BLaER1 (cell line): ENCODE measurements around the gene CCNY.
A peak's percentile ranks its signal among the peaks of the same experiment; 100 is the strongest.

Experiments
- H3K27ac ChIP-seq: shearing (Covaris generic); formaldehyde crosslinking; 2 replicates; pipeline ENCODE4 v1.8.1; 2022
- H3K27me3 ChIP-seq: shearing (Covaris generic); formaldehyde crosslinking; 2 replicates; pipeline ENCODE4 v1.8.1; 2022
- H3K36me3 ChIP-seq: shearing (Covaris generic); formaldehyde crosslinking; 2 replicates; pipeline ENCODE4 v1.8.1; 2022
- H3K4me1 ChIP-seq: shearing (Covaris generic); formaldehyde crosslinking; 2 replicates; pipeline ENCODE4 v1.8.1; 2022
- H3K4me2 ChIP-seq: shearing (Covaris generic); formaldehyde crosslinking; 2 replicates; pipeline ENCODE4 v1.8.1; 2022
- H3K4me3 ChIP-seq: shearing (Covaris generic); formaldehyde crosslinking; 2 replicates; pipeline ENCODE4 v1.8.1; 2022
- H3K9ac ChIP-seq: shearing (Covaris generic); formaldehyde crosslinking; 2 replicates; pipeline ENCODE4 v1.8.1; 2022
- H3K9me3 ChIP-seq: shearing (Covaris generic); formaldehyde crosslinking; 2 replicates; pipeline ENCODE4 v1.8.1; 2022
- H4K20me1 ChIP-seq: shearing (Covaris generic); formaldehyde crosslinking; 2 replicates; pipeline ENCODE4 v1.8.1; 2022
- Cebpa-rat ChIP-seq: shearing (Covaris generic); IDR thresholded peaks from 2 replicates; pipeline ENCODE4 v1.8.1; 2022

Gene CCNY

DNA sequence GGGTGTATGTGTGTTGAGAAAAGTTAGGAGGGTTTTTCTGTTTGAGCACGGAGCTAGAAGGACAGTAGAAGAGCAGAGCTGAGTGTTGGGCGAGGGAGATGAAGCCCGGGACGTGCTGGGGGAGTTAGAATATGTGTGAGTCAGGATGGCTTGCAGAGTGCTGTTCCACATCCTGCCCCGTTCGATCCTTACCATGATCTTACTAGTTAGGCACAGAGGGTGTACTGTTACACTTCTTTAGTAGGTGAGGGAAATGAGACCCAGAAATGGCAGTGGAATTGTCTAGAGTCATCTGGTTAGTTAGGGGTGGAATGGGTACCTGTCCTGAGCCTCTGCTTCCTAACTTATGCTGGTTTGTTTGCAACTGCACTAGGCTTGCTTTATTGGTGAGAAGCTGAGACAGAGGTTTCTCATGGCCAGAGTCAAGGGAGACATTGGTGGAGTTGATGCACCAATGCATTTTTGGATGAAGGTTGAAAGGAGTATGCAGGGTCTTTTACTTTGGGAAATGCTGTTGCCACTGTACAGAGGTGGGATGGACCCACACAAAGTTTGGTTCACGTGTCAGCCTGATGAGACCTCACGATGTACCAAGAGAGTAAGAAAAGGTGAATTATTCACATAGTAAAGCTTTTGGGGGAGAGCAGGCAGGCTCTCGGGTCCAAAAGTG is 42.4 kb downstream of the CCNY start:
- Histone ChIP-seq H3K27me3 (no peaks in the 10 kb centered on the region), H3K4me2 (peak overlapping the region; percentile 83), H3K36me3 (peaks cover 6% of the 10 kb centered on the region), H3K9ac (peak overlapping the region; percentile 72), H3K9me3 (peaks cover 5% of the 10 kb centered on the region; the same call in 1 of the 2 replicates), H3K4me3 (peak overlapping the region; percentile 48), H3K27ac (peak overlapping the region; percentile 82), H3K4me1 (peaks cover 86% of the 10 kb centered on the region), H4K20me1 (peaks cover 62% of the 10 kb centered on the region)
- no peak for TF ChIP-seq Cebpa-rat

DNA sequence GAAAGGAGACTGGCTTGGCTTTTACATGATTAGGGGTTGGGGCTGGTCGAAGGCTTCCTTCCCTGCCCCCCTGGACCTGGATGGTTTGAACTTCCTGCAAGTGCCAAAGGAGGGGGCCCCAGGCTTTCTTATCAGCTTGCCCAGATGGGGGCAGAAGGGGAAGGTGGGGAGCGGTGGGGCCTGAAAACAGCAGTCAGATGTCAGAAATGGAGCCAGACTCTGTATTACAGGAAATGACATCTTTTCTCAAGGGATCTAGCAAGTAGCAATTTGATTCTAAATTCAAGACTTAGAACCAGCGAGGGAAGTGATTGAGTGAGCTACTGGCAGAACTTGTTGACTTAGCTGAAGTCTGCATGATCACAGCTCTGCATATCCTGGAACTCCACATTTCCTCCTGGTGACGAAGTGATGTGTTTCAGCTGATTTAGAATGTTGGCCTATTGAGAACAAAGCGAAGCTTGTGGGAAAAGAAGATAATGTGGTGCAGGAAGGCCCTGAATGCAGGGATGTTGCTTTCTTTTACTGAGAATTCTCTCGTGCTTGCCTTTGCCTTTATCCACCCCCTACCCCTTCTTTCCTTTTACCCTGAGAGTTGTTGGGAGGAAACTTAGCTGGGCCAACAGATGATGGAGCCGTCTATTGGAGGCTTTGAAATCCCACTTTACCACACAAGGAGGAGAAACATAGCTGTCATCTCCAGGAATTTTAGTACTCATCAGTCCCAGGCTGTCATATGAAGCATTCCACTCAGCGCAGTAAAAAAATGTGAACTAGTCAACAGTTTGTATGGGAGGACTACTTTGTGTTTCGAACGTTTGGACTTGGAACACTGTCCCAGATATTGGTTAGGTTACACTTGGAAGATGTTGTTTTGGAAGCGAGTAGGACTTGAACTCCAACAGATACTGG is 43.2 kb downstream of the CCNY start:
- TF ChIP-seq Cebpa-rat: no peak
- Histone ChIP-seq H3K9ac (peak overlapping the region; percentile 72), H3K27ac (peak overlapping the region; percentile 82), H3K27me3 (no peaks in the 10 kb centered on the region), H4K20me1 (peaks cover 54% of the 10 kb centered on the region), H3K4me2 (peak overlapping the region; percentile 83), H3K4me1 (peaks cover 80% of the 10 kb centered on the region), H3K36me3 (peaks cover 8% of the 10 kb centered on the region), H3K4me3 (peak overlapping the region; percentile 48), H3K9me3 (peaks cover 8% of the 10 kb centered on the region)

DNA sequence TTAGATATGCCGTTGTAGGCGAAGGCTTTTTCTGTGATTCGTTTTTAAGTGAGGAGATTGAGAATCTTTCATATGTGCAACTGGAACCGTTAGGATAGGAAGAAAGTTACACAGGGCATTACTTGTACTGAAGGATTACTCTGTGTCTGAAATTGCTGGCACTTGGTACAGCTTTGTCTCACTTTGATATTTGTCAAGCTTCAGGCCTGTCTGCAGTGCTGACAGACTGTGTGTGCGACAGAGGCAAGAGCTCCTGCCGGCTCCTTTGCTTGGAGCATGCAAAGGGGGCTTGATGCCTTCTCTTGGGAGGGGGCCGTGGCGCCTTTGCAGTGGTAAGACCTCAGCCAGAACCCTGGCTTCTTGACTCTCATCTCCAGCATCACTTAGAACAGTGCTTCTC is 45.8 kb downstream of the CCNY start:
- Histone ChIP-seq H3K36me3 (peaks cover 18% of the 10 kb centered on the region), H4K20me1 (peaks cover 40% of the 10 kb centered on the region), H3K4me3 (no peak overlapping the region), H3K9me3 (peaks cover 26% of the 10 kb centered on the region), H3K27ac (peak overlapping the region; percentile 3; the same call in 1 of the 2 replicates), H3K4me2 (0 out of 2 replicates have a peak overlapping the region, but pooled peaks have one; percentile 2), H3K9ac (no peak overlapping the region), H3K4me1 (peaks cover 78% of the 10 kb centered on the region), H3K27me3 (no peaks in the 10 kb centered on the region)
- no peak for TF ChIP-seq Cebpa-rat

DNA sequence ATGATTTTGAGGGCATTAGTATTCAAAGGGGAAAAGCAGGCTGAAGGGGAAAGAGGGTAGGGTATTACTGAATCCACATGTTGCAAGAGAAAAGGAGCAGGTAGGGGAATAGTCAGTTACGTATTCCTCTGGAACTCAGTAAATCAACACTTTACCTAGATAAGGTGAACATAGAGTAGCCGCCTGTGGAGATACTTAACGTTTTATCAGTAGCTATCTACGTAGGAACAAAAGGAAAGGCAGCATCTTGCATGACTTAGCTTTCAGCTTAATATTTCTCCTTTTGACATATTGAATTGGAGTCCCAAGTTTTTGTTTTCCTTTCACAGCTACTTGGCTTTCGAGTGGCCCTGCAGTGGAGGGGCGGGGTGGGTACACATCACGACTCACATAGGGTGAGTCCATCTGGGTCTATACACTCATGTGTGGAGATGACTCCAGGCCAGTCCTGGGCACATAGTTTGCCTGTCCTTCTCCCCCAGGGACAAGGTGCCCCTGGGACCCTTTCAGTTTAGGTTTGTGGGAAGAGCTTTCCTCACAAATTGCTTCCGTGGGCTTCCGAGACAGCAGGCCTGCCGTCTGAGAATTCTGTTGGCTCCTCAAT is 48.1 kb downstream of the CCNY start:
- Histone ChIP-seq H3K27me3 (no peaks in the 10 kb centered on the region), H3K9ac (no peak overlapping the region), H4K20me1 (peaks cover 34% of the 10 kb centered on the region; the same call in 1 of the 2 replicates), H3K4me1 (peaks cover 68% of the 10 kb centered on the region), H3K4me2 (no peak overlapping the region), H3K4me3 (no peak overlapping the region), H3K36me3 (peaks cover 30% of the 10 kb centered on the region), H3K27ac (no peak overlapping the region), H3K9me3 (peaks cover 48% of the 10 kb centered on the region)
- no peak for TF ChIP-seq Cebpa-rat

DNA sequence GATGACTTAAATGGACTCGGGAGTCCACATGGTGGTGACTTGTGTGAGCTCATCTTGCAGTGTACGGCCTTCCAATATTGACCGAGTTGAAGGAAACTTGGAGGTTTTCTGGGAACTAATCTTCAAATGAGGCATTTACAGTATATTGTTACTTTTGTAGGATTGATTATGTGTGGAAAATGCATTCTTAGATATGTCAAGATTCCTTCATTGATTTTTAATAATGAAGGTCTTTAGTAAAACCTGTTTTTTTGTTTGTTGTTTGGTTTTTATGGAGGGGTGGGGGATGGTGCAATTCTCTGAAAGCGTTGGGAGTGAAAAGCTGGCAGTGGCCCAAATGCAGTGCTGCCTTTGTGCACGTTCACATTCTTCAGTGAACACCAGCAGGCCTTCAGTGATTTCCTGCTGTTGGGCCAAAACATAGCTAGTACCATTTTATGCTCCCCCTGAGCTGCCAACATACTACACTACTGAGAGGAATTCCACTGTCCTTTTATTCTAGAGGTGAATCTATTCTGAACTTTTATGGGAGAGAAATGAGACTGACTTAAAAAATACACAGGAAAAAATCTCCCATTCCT is 50.4 kb downstream of the CCNY start:
- Histone ChIP-seq H3K36me3 (peaks cover 52% of the 10 kb centered on the region), H4K20me1 (peaks cover 13% of the 10 kb centered on the region; the same call in 1 of the 2 replicates), H3K4me2 (peak overlapping the region; percentile 65), H3K9me3 (peaks cover 71% of the 10 kb centered on the region), H3K9ac (peak overlapping the region; percentile 30; the same call in 1 of the 2 replicates), H3K4me3 (peak overlapping the region; percentile 2; the same call in 1 of the 2 replicates), H3K27me3 (no peaks in the 10 kb centered on the region), H3K4me1 (peaks cover 53% of the 10 kb centered on the region), H3K27ac (peak overlapping the region; percentile 40)
- no peak for TF ChIP-seq Cebpa-rat

DNA sequence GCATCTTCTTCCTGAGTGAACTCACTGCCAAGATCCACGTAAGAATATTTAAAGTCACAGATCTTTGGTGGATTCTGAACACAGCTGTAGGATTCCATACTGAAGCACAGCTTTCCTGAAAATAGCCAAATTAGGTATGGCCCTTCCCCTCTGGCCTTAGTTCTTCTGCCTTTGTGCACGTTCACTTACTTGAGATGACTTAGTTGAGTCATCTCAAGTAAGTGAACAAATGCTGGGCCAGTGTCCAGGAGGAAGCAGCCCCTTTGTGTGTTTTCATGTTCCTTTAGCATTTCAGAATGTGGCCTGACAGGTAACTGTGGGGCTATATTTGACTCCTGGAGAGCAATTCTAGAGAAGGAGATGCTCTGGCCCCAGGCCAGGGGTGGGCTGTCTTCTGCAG is 51.5 kb downstream of the CCNY start:
- peaks cover 72% of the 10 kb centered on the region for H3K9me3 ChIP-seq
- peaks cover 57% of the 10 kb centered on the region for H3K36me3 ChIP-seq
- H3K9ac ChIP-seq: no peak overlapping the region
- H3K4me3 ChIP-seq: no peak overlapping the region; the same call in 1 of the 2 replicates
- no peak overlapping the region for H3K27ac ChIP-seq
- H3K4me2 ChIP-seq: 0 out of 2 replicates have a peak overlapping the region, but pooled peaks have one; percentile 6
- peaks cover 53% of the 10 kb centered on the region for H3K4me1 ChIP-seq
- H3K27me3 ChIP-seq: no peaks in the 10 kb centered on the region
- peaks cover 13% of the 10 kb centered on the region for H4K20me1 ChIP-seq
- no peak for TF ChIP-seq Cebpa-rat

DNA sequence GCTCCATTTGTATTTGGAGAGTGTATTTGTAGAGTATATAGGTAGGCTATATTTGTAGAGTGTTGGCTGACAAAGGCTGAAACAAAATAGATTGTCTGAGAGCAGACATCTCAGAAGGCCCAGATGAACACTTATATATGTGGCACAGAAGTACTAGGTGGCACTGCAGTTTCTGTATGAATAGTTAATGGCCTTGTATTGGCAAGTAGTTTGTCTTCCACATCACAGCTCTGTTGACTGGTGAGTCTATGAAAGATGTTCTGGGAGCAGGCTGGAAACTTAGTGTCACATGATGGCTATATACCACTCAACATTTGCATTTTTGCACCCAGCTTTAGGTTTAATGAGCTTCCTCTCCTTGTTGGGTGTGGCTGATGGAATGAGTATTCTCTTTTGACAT is 51.9 kb downstream of the CCNY start:
- peaks cover 57% of the 10 kb centered on the region for H3K4me1 ChIP-seq
- peaks cover 17% of the 10 kb centered on the region for H4K20me1 ChIP-seq
- peaks cover 71% of the 10 kb centered on the region for H3K9me3 ChIP-seq
- H3K27me3 ChIP-seq: no peaks in the 10 kb centered on the region
- no peak overlapping the region for H3K4me3 ChIP-seq
- peaks cover 57% of the 10 kb centered on the region for H3K36me3 ChIP-seq
- TF ChIP-seq Cebpa-rat: no peak
- H3K9ac ChIP-seq: no peak overlapping the region
- H3K27ac ChIP-seq: no peak overlapping the region
- 0 out of 2 replicates have a peak overlapping the region, but pooled peaks have one; percentile 6 for H3K4me2 ChIP-seq

DNA sequence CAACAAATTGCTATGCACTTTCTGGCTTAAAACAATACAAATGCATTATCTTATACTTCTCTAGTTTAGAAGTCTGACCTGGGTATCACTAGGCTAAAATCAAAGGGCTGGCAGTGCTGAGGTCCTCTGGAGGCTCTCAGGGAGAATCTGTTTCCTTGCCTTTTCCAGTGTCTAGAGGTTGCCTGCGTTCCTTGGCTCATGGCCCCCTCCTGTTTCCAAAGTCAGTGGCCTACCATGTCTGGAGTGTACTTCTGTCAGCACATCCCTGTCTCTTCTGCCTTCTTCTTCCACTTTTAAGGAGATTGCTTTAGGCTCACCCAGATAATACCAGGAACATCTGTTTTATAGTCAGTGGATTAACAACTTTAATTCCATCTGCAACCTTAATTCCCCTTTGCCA is 52.4 kb downstream of the CCNY start:
- Histone ChIP-seq H3K4me2 (no peak overlapping the region), H3K9ac (no peak overlapping the region), H3K4me1 (peaks cover 62% of the 10 kb centered on the region), H3K27me3 (no peaks in the 10 kb centered on the region), H3K9me3 (peaks cover 67% of the 10 kb centered on the region), H4K20me1 (peaks cover 22% of the 10 kb centered on the region), H3K4me3 (no peak overlapping the region), H3K27ac (no peak overlapping the region), H3K36me3 (peaks cover 57% of the 10 kb centered on the region)
- no peak for TF ChIP-seq Cebpa-rat

DNA sequence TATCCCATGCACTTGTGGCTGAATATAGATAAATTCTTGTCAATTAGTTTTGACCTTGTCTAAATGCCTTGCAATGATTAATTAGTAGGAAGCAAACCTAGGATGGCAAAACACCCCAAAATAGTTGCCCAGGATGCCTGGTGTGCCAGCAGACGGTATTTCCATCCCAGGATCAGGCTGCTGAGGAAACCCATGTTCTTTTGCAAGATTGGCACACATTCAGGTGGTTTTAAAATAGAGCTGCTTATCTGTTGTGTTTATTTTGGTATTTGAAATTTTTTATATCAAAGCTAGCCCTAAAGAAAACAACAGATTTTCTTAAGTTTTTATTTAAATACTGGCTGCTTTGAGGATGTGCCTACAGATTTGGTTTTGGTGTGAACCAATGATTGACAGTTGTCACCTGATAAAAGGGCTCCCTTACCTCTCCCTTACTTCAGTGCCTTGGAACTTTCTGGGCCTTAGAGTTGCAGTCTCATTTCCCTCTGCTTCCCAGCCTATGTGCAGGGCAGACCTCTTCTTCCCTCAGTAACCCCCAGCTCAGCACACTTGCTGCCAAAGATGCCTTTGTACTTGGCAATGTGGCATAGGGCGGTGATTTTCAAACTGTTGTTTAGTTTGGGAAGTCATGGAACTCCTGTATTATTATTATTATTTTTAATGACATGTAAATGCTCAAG is 54.0 kb downstream of the CCNY start:
- H3K9ac ChIP-seq: no peak overlapping the region
- no peak for TF ChIP-seq Cebpa-rat
- peak overlapping the region; percentile 18; the same call in 1 of the 2 replicates for H3K4me3 ChIP-seq
- H3K36me3 ChIP-seq: peaks cover 49% of the 10 kb centered on the region
- H3K27me3 ChIP-seq: no peaks in the 10 kb centered on the region
- no peak overlapping the region for H3K27ac ChIP-seq
- peaks cover 56% of the 10 kb centered on the region for H3K9me3 ChIP-seq
- no peak overlapping the region for H3K4me2 ChIP-seq
- H3K4me1 ChIP-seq: peaks cover 55% of the 10 kb centered on the region
- peaks cover 37% of the 10 kb centered on the region for H4K20me1 ChIP-seq
